Bronchial epithelial cell (primary cell): ENCODE results near the gene TEKT5. TPM values are rescaled to one million over a fixed set of nuclear protein-coding genes. Genes with fewer than 3 reads are reported as not detected.

Experiments
- DNase-seq: peaks from one replicate; pipeline ENCODE4 v3.0.0-alpha.2; 2010; ENCODE audit warnings: low read depth
- FAIRE-seq: peaks from 2 replicates; lab custom pipeline; 2011; peaks lifted over from hg19 to GRCh38; lab: Jason Lieb, UNC
- H3K27me3 ChIP-seq: 2 replicates; pipeline ENCODE4 v1.5.1; 2011; ENCODE audit warnings: low read length; ENCODE audit not compliant: control insufficient read depth, insufficient read depth
- H3K36me3 ChIP-seq: 2 replicates; pipeline ENCODE4 v1.5.1; 2011; ENCODE audit warnings: low read length; ENCODE audit not compliant: control insufficient read depth, insufficient read depth
- H3K4me3 ChIP-seq: 2 replicates; pipeline ENCODE4 v1.5.1; 2011; ENCODE audit warnings: mild to moderate bottlenecking, low read depth, low read length, control low read depth
- total RNA-seq: library from RNA; depleted of rRNA; stranded (reverse); fragments of >200 nt; gene quantifications from 2 replicates; pipeline ENCODE4 v1.2.1, GENCODE V29; 2014
- TF ChIP-seq, protein P1 (sequence below): IDR thresholded peaks from 2 replicates; pipeline ENCODE4 v1.5.1; 2011; ENCODE audit warnings: mild to moderate bottlenecking, moderate library complexity, low read length, control low read depth, inconsistent platforms; ENCODE audit not compliant: insufficient read depth, severe bottlenecking

The TEKT5 gene
- total RNA-seq, 1 donor from 2014 or later = 0.53 TPM

DNA sequence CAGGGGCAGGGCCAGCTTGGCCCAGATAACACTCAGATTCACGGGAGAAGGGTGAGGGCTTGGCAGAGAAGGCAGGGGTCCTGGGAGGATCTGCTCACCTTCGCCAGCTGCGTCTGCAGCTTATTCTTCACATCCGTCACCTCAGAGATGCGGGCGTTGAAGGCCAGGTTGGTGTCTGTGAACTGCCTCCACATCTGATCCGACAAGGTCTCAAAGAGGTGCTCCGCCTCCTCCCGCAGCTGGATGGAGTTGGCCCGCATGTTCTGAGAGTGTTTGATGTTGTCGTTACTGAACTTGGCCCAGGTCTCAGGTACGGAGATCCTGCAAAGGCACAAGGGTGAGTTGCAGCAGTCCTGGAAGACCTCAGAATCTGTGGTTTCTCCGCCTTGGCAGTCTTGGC lies 18.9 kb downstream of the TEKT5 start:
- no peak for FAIRE-seq
- DNase-seq = no peak
- H3K27me3 ChIP-seq = no peaks in the 10 kb centered on the region
- no peaks in the 10 kb centered on the region for H3K36me3 ChIP-seq
- TF ChIP-seq, protein P1, sequence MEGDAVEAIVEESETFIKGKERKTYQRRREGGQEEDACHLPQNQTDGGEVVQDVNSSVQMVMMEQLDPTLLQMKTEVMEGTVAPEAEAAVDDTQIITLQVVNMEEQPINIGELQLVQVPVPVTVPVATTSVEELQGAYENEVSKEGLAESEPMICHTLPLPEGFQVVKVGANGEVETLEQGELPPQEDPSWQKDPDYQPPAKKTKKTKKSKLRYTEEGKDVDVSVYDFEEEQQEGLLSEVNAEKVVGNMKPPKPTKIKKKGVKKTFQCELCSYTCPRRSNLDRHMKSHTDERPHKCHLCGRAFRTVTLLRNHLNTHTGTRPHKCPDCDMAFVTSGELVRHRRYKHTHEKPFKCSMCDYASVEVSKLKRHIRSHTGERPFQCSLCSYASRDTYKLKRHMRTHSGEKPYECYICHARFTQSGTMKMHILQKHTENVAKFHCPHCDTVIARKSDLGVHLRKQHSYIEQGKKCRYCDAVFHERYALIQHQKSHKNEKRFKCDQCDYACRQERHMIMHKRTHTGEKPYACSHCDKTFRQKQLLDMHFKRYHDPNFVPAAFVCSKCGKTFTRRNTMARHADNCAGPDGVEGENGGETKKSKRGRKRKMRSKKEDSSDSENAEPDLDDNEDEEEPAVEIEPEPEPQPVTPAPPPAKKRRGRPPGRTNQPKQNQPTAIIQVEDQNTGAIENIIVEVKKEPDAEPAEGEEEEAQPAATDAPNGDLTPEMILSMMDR = no peak
- no peak overlapping the region for H3K4me3 ChIP-seq

DNA sequence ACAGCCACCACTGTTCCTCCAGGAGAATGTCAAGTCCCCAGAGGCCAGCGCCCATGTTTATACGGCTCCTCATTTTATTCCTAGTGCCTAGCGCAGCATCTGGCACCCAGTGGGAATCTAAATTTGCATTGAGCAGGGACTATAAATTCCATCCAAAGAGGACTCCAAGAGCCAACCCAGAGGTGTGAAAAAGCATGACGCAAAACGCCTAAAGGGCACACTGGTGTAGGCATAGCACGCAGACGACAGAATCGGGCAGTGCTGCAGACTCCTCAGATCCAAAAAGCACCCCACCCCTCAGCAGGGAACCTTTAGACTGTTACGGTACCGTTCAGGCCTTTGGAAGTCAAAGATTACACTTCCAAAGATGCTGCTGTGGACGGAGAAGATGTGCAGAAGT lies 19.5 kb downstream of the TEKT5 start:
- H3K36me3 ChIP-seq = no peaks in the 10 kb centered on the region
- FAIRE-seq = no peak
- H3K4me3 ChIP-seq = no peak overlapping the region
- no peaks in the 10 kb centered on the region for H3K27me3 ChIP-seq
- no peak for DNase-seq
- TF ChIP-seq, protein P1 = no peak

GRCh38 chr16:10671729-10672128 lies 23.0 kb downstream of the TEKT5 start:
- DNase-seq (no peak), FAIRE-seq (no peak)
- TF ChIP-seq, protein P1 = no peak
- H3K27me3 ChIP-seq = no peaks in the 10 kb centered on the region
- H3K4me3 ChIP-seq = no peak overlapping the region
- H3K36me3 ChIP-seq = no peaks in the 10 kb centered on the region

DNA sequence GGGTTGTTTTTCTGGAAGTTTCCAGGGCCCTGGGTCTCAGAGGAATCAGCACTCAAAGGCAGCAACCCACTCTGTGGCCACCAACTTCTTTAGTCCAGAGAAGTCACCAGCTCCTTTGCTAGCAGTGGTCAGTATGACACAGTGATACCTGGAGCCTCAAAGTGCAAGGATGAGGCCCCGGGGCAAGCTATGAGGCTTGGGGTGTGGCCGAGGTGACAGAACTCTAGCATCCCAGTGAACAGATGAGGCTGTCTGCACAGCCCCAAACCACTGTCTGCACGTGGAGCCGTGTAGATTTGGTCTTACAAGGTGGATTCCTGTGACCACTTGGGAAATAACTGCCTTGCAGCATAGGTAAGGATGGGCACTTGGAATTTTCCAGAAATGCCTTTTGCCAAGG lies 24.9 kb downstream of the TEKT5 start:
- H3K4me3 ChIP-seq = no peak overlapping the region
- no peaks in the 10 kb centered on the region for H3K27me3 ChIP-seq
- no peak for FAIRE-seq
- DNase-seq = no peak
- no peaks in the 10 kb centered on the region for H3K36me3 ChIP-seq
- TF ChIP-seq, protein P1 = no peak

- Histone ChIP-seq H3K36me3 (no peaks in the 10 kb centered on the region), H3K27me3 (no peaks in the 10 kb centered on the region), H3K4me3 (no peak overlapping the region)
- no peak for DNase-seq
- TF ChIP-seq, protein P1 = peak; percentile 63
- FAIRE-seq = no peak
These were observed 26.2 kb downstream of the TEKT5 start for GRCh38 chr16:10668322-10669045.

DNA sequence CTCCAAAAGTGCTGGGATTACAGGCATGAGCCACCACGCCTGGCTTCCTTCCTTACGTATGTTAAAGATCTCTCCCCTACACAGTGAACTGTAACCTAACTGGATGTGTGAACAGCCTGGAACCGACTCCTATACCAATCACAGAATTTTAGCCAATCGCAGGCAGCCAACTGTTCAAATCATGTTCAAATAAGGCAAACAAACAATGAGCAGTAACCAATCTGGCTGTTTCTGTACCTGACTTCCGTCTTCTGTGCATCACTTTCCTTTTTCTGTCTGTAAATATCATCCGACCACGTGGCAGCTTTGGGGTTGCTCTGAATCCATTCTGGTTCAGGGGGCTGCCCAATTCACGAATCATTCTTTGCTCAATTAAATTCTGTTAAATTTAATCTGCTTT lies 27.5 kb downstream of the TEKT5 start:
- DNase-seq (no peak), FAIRE-seq (no peak)
- Histone ChIP-seq H3K4me3 (no peak overlapping the region), H3K36me3 (no peaks in the 10 kb centered on the region), H3K27me3 (no peaks in the 10 kb centered on the region)
- TF ChIP-seq, protein P1 = no peak
